Nephron (organoid): ENCODE data around the gene ADAMTSL3.
"Not testable (repeated sequence)": the region's sequence is repeated elsewhere in the genome, so short reads cannot be mapped to it uniquely, and the experiment has no call there.

Source experiments
- H3K27ac Mint-ChIP-seq, 3 experiments: 2 replicates each; pipeline ENCODE4 v1.8.0; 2020; ENCODE audit warnings: mixed read lengths in 3 of 3, mild to moderate bottlenecking in 2 of 3, moderate library complexity in 1 of 3
- H3K27me3 Mint-ChIP-seq: 2 replicates; pipeline ENCODE4 v1.8.0; 2021; ENCODE audit warnings: low read depth, mild to moderate bottlenecking, moderate library complexity, mixed read lengths
- H3K36me3 Mint-ChIP-seq: 2 replicates; pipeline ENCODE4 v1.8.0; 2020; ENCODE audit warnings: low read depth, mixed read lengths
- H3K4me1 Mint-ChIP-seq: 2 replicates; pipeline ENCODE4 v1.8.0; 2020; ENCODE audit warnings: mixed read lengths
- H3K4me3 Mint-ChIP-seq, 3 experiments: 2 replicates each; pipeline ENCODE4 v1.8.0; 2020; ENCODE audit warnings: mild to moderate bottlenecking in 3 of 3, mixed read lengths in 3 of 3, moderate library complexity in 2 of 3
- H3K9me3 Mint-ChIP-seq: 2 replicates; pipeline ENCODE4 v1.8.0; 2020; ENCODE audit warnings: mixed read lengths
- CTCF ChIP-seq, 3 experiments: fragments of 200-600 bp; sonication (generic); IDR thresholded peaks; one replicate each; pipeline ENCODE4 v1.5.0; 2021; ENCODE audit warnings: antibody characterized with exemption in 3 of 3; ENCODE audit not compliant: unreplicated experiment in 3 of 3

Gene ADAMTSL3

GRCh38 chr15:84079325-84079884 is 425.5 kb downstream of the ADAMTSL3 start:
- not testable (repeated sequence) for H3K9me3 Mint-ChIP-seq, H3K4me1 Mint-ChIP-seq, H3K27ac Mint-ChIP-seq, H3K36me3 Mint-ChIP-seq
- H3K27me3 Mint-ChIP-seq, result peaks cover 95% of the 10 kb centered on the region
- H3K4me3 Mint-ChIP-seq, result peak overlapping the region; percentile 80 to 85 (median 84)

GRCh38 chr15:84079885-84080777 is 426.2 kb downstream of the ADAMTSL3 start:
- Mint-ChIP-seq H3K36me3 (no peaks in the 10 kb centered on the region), H3K4me1 (no peaks in the 10 kb centered on the region), H3K9me3 (peaks cover 3% of the 10 kb centered on the region), H3K4me3 (peak overlapping the region; percentile 80 to 85 (median 84)), H3K27me3 (peaks cover 97% of the 10 kb centered on the region), H3K27ac (no peak overlapping the region)
- TF ChIP-seq CTCF (IDR thresholded peaks at IDR 0.05; ENCODE audit: unreplicated experiment in 3 of 3), result no peak

- peak overlapping the region; percentile 80 to 85 (median 84) for H3K4me3 Mint-ChIP-seq
- not testable (repeated sequence) for H3K36me3 Mint-ChIP-seq, H3K27ac Mint-ChIP-seq, H3K9me3 Mint-ChIP-seq, H3K4me1 Mint-ChIP-seq
- H3K27me3 Mint-ChIP-seq, result peaks cover 96% of the 10 kb centered on the region
These were observed 426.8 kb downstream of the ADAMTSL3 start for GRCh38 chr15:84080778-84081084.

GRCh38 chr15:84081391-84082168 is 427.7 kb downstream of the ADAMTSL3 start:
- H3K36me3 Mint-ChIP-seq, result no peaks in the 10 kb centered on the region
- no peak overlapping the region for H3K4me3 Mint-ChIP-seq
- peaks cover 3% of the 10 kb centered on the region for H3K9me3 Mint-ChIP-seq

GRCh38 chr15:84082739-84083138 is 428.8 kb downstream of the ADAMTSL3 start:
- Mint-ChIP-seq H3K27me3 (peaks cover 76% of the 10 kb centered on the region), H3K4me1 (no peaks in the 10 kb centered on the region), H3K27ac (no peak overlapping the region), H3K4me3 (no peak overlapping the region), H3K9me3 (no peaks in the 10 kb centered on the region), H3K36me3 (no peaks in the 10 kb centered on the region)
- TF ChIP-seq CTCF (IDR thresholded peaks at IDR 0.05; ENCODE audit: unreplicated experiment in 3 of 3), result no peak

More at GRCh38 chr15:84081391-84082168, 427.7 kb downstream of the ADAMTSL3 start:
- Mint-ChIP-seq H3K4me1 (no peaks in the 10 kb centered on the region), H3K27ac (no peak overlapping the region), H3K27me3 (peaks cover 87% of the 10 kb centered on the region)
- no peak for TF ChIP-seq CTCF (IDR thresholded peaks at IDR 0.05; ENCODE audit: unreplicated experiment in 3 of 3)

- not testable (repeated sequence) for H3K4me3 Mint-ChIP-seq, H3K36me3 Mint-ChIP-seq, H3K9me3 Mint-ChIP-seq, H3K27ac Mint-ChIP-seq, H3K4me1 Mint-ChIP-seq
- peaks cover 43% of the 10 kb centered on the region for H3K27me3 Mint-ChIP-seq
These were observed 432.1 kb downstream of the ADAMTSL3 start for GRCh38 chr15:84086071-84086470.
